ENCODE results near the gene MANBA.

MANBA gene

DNA sequence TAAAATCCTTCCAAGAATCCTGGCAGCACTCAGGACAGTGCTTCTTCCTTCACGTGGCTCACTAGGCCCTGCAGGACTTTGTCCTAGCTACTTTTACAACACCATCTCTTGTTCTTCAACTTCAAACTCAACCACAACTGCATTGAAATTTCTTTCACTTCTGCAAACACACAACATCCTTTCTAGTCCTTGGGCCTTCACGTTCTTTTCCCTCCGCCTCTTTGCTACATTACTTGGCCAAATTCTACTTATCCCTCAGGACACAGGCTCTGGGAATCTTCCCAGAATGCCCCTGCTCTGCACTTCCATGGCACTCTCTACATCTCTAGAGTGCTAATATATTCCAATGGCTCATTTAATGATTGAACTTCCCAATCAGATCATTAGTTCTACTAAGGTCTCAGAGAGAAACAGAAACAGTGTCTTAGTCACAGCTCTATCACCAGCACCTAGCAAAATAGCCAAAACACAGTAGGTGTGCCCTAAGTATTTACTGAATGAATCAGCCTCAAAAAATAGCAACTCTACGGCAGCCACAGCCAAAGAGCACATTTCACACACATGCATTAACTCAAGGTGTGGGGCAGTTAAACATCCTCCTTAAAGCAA is 73.3 kb downstream of the MANBA start:
- H3K27ac ChIP-seq: no peak overlapping the region
- TF ChIP-seq ZFX (IDR thresholded peaks at IDR 0.05; ENCODE audit: borderline replicate concordance) (no peak), CTCF (IDR thresholded peaks at IDR 0.05) (no peak)

DNA sequence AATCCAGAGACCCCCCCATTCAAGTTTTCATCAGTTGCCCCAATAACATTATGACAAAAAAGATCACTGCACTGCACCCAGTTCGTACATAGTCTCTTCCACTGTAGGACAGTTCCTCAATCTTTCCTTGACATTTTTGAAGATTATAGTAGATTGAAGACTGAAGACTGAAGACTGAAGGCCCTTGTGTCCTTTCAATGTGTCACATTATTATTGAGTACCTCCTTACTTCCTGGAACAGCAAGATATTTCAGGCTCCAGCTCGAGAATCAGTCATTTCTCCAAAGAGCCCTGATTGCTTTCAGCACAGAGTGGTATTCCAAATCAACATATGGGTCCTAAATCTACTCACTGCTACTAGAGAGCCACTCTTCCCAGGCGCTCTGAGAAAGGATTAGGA is 75.0 kb downstream of the MANBA start:
- H3K27ac ChIP-seq: no peak overlapping the region
- TF ChIP-seq CTCF (IDR thresholded peaks at IDR 0.05): no peak
- no peak for TF ChIP-seq ZFX (IDR thresholded peaks at IDR 0.05; ENCODE audit: borderline replicate concordance)

DNA sequence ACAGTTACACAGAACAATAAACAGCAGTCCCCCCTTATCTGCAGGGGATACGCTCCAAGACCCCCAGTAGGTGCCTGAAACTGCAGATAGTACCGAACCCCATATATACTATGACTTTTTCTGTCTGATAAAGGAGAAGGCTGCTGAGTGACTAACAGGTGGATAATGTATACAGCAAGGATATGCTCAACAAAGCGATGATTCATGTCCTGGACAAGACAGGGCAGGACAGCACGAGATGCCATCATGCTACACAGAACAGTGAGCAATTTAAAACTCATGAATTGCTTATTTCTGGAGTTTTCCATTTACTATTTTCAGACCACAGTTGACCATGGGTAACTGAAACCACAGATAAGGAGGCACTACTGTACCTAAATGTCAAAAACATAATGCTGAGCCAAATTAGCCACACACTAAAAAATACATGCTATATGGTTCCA is 76.1 kb downstream of the MANBA start:
- H3K27ac ChIP-seq: no peak overlapping the region
- TF ChIP-seq CTCF (IDR thresholded peaks at IDR 0.05) (no peak), ZFX (IDR thresholded peaks at IDR 0.05; ENCODE audit: borderline replicate concordance) (no peak)

DNA sequence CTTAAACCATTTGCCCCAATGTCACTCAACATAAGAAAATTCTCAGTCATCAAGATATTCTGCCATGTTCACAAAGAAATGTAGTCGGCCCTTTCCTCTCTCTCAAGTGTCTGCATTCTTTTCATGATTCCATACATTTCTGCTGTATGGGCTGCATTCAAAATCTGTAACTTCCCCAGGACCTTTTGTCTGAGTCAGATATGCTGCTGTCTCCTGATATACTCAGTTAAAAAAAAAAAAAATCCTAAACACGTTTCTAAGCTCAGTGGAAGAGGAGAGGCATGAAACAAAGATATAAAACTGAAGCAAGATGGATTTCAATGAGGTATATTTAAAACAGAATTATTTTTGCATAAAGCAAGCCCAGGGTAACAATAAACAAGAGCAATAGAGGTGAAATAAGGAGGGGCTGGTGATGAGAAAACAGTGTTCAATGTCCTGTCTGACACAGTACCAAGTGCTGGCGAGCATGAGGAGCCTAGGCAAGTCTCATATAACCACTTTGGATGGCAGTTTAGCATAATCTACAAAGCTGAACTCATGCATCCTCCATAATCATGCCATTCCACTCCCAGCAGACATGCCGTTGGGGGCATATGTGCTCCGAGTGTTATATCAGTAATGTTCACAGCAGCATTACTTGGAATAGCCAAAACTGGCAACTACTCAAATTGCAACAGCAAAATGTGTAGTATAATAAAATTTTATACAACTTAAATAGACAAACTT is 76.7 kb downstream of the MANBA start:
- H3K27ac ChIP-seq: no peak overlapping the region
- TF ChIP-seq CTCF (IDR thresholded peaks at IDR 0.05) (no peak), ZFX (IDR thresholded peaks at IDR 0.05; ENCODE audit: borderline replicate concordance) (no peak)

GRCh38 chr4:102678695-102679335 is 82.0 kb downstream of the MANBA start:
- TF ChIP-seq ZFX (IDR thresholded peaks at IDR 0.05; ENCODE audit: borderline replicate concordance) (no peak), CTCF (IDR thresholded peaks at IDR 0.05) (no peak)
- no peak overlapping the region for H3K27ac ChIP-seq

- H3K27ac ChIP-seq: no peak overlapping the region
- TF ChIP-seq ZFX (IDR thresholded peaks at IDR 0.05; ENCODE audit: borderline replicate concordance) (no peak), CTCF (IDR thresholded peaks at IDR 0.05) (no peak)
These were observed 82.7 kb downstream of the MANBA start for GRCh38 chr4:102678107-102678506.

DNA sequence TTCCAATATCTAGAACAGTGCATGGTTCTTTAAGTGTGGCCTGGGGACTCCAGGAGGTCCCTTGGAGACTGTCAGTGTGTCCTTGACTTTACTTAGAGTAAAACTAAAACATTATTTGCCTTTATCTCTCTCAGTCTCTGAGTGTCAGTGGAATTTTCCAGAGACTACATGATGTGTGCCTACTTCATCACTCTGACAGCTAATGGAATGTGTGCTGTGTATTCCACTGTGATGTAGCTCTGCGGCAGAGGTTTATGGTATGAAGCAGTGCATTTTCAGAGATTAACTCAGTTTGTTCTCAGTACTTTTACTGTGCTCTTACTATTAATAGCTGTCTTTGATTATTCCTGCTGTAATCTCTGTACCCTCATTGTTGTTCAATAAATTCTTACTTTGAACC is 85.6 kb downstream of the MANBA start:
- TF ChIP-seq ZFX (IDR thresholded peaks at IDR 0.05; ENCODE audit: borderline replicate concordance): no peak
- TF ChIP-seq CTCF (IDR thresholded peaks at IDR 0.05): no peak
- H3K27ac ChIP-seq: no peak overlapping the region

Measured in 22Rv1 (cell line).